WTC11 (cell line): ENCODE data around the gene S1PR1.
A peak's percentile ranks its signal among the peaks of the same experiment; 100 is the strongest.

Source experiments
- ATF3 ChIP-seq: sonication (generic); formaldehyde crosslinking; conservative IDR thresholded peaks from 2 replicates; pipeline ENCODE4 v1.8.1; 2022; ENCODE audit warnings: mild to moderate bottlenecking, missing genetic modification reagents
- CDX4 ChIP-seq: fragments of 250-450 bp; sonication (Bioruptor Pico); IDR thresholded peaks from 2 replicates; pipeline ENCODE4 v1.9.0; 2021; ENCODE audit warnings: moderate library complexity, mild to moderate bottlenecking, inconsistent platforms, borderline replicate concordance
- CREM ChIP-seq: sonication (generic); formaldehyde crosslinking; IDR thresholded peaks from 2 replicates; pipeline ENCODE4 v1.8.1; 2022; ENCODE audit warnings: mild to moderate bottlenecking, missing genetic modification reagents, moderate library complexity
- CTCF ChIP-seq: fragments of 200-600 bp; IDR thresholded peaks from 2 replicates; pipeline ENCODE4 v1.8.0; 2022; ENCODE audit warnings: antibody characterized with exemption
- ETV6 ChIP-seq: sonication (generic); formaldehyde crosslinking; IDR thresholded peaks from 2 replicates; pipeline ENCODE4 v1.8.1; 2022; ENCODE audit warnings: mild to moderate bottlenecking, missing genetic modification reagents
- MAX ChIP-seq: sonication (generic); formaldehyde crosslinking; IDR thresholded peaks from 2 replicates; pipeline ENCODE4 v1.8.0; 2022; ENCODE audit warnings: mild to moderate bottlenecking, missing genetic modification reagents
- SP1 ChIP-seq: sonication (generic); formaldehyde crosslinking; conservative IDR thresholded peaks from 2 replicates; pipeline ENCODE4 v1.8.1; 2022; ENCODE audit warnings: missing genetic modification reagents
- TCF7 ChIP-seq: sonication (generic); formaldehyde crosslinking; IDR thresholded peaks from 2 replicates; pipeline ENCODE4 v1.8.0; 2022; ENCODE audit warnings: mild to moderate bottlenecking, low read depth, missing genetic modification reagents, moderate library complexity
- TP53 ChIP-seq: sonication (generic); formaldehyde crosslinking; IDR thresholded peaks from 2 replicates; pipeline ENCODE4 v1.8.1; 2023; ENCODE audit warnings: mild to moderate bottlenecking, missing genetic modification reagents
- USF2 ChIP-seq: sonication (generic); formaldehyde crosslinking; IDR thresholded peaks from 2 replicates; pipeline ENCODE4 v1.8.1; 2023; ENCODE audit warnings: mild to moderate bottlenecking, missing genetic modification reagents, moderate library complexity
- ZNF121 ChIP-seq: sonication (generic); formaldehyde crosslinking; IDR thresholded peaks from 2 replicates; pipeline ENCODE4 v1.8.0; 2023; ENCODE audit warnings: missing genetic modification reagents
- ZNF219 ChIP-seq: sonication (generic); formaldehyde crosslinking; IDR thresholded peaks from 2 replicates; pipeline ENCODE4 v1.8.0; 2023; ENCODE audit warnings: missing genetic modification reagents, mild to moderate bottlenecking, borderline replicate concordance
- TF ChIP-seq, protein P1 (sequence below): sonication (generic); formaldehyde crosslinking; IDR thresholded peaks from 2 replicates; pipeline ENCODE4 v1.8.1; 2023; ENCODE audit warnings: mild to moderate bottlenecking, moderate library complexity, missing genetic modification reagents
- TF ChIP-seq, protein P2 (sequence below): sonication (generic); formaldehyde crosslinking; IDR thresholded peaks from 2 replicates; pipeline ENCODE4 v1.8.1; 2023; ENCODE audit warnings: mild to moderate bottlenecking, missing genetic modification reagents

DNA sequence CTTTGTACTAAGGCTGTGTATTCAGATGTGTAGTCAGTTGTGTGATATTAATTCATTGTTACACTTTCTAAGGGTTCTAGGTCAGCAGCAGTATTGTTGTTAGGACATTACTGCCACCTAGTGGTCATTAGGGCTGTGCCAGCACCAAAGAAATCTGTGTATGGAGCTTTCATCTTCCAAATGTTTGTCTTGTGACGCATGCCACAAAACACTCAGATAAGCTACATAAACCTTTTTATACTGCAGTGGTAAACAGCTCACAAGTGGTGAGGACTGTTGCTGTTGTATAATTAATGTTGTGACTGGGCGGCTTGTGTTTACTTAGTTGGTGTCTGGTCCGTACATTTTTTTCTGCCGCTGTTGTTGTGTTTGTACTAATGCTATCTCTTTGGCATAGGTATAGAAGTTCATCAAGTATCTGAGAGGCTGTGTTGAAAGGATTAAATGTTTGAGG lies 51.7 kb downstream of the S1PR1 start:
- TF ChIP-seq TP53 (CRISPR knock-in tag): no peak
- TF ChIP-seq MAX (CRISPR knock-in tag): no peak
- no peak for TF ChIP-seq CREM
- TF ChIP-seq CTCF: peak; percentile 82
- no peak for TF ChIP-seq SP1 (CRISPR knock-in tag)
- no peak for TF ChIP-seq CDX4 (CRISPR knock-in tag)
- no peak for TF ChIP-seq ETV6 (CRISPR knock-in tag)
- no peak for TF ChIP-seq ZNF219 (CRISPR knock-in tag)
- no peak for TF ChIP-seq USF2 (CRISPR knock-in tag)
- TF ChIP-seq, protein P1, sequence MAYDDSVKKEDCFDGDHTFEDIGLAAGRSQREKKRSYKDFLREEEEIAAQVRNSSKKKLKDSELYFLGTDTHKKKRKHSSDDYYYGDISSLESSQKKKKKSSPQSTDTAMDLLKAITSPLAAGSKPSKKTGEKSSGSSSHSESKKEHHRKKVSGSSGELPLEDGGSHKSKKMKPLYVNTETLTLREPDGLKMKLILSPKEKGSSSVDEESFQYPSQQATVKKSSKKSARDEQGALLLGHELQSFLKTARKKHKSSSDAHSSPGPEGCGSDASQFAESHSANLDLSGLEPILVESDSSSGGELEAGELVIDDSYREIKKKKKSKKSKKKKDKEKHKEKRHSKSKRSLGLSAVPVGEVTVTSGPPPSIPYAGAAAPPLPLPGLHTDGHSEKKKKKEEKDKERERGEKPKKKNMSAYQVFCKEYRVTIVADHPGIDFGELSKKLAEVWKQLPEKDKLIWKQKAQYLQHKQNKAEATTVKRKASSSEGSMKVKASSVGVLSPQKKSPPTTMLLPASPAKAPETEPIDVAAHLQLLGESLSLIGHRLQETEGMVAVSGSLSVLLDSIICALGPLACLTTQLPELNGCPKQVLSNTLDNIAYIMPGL (CRISPR knock-in tag): no peak
- TF ChIP-seq ATF3 (CRISPR knock-in tag): no peak
- no peak for TF ChIP-seq ZNF121 (CRISPR knock-in tag)
- TF ChIP-seq, protein P2, sequence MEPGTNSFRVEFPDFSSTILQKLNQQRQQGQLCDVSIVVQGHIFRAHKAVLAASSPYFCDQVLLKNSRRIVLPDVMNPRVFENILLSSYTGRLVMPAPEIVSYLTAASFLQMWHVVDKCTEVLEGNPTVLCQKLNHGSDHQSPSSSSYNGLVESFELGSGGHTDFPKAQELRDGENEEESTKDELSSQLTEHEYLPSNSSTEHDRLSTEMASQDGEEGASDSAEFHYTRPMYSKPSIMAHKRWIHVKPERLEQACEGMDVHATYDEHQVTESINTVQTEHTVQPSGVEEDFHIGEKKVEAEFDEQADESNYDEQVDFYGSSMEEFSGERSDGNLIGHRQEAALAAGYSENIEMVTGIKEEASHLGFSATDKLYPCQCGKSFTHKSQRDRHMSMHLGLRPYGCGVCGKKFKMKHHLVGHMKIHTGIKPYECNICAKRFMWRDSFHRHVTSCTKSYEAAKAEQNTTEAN: no peak
- no peak for TF ChIP-seq TCF7 (CRISPR knock-in tag)
